GM19035 (cell line): Measurements from ENCODE around the gene VRK1.
"Not testable (repeated sequence)": the region's sequence is repeated elsewhere in the genome, so short reads cannot be mapped to it uniquely, and the experiment has no call there.

Experiments
- ATAC-seq: cut with Tn5 transposase; IDR thresholded peaks from one replicate; pipeline ENCODE4 v1.9.1; 2021; ENCODE audit not compliant: unreplicated experiment

VRK1 gene

GRCh38 chr14:96867634-96868033 is 70.5 kb downstream of the VRK1 start:
- no peak for ATAC-seq

GRCh38 chr14:96874127-96874526 is 76.9 kb downstream of the VRK1 start:
- ATAC-seq: no peak

GRCh38 chr14:96876747-96877146 is 79.6 kb downstream of the VRK1 start:
- no peak for ATAC-seq

- no peak for ATAC-seq
Measured at GRCh38 chr14:96881713-96882112, 84.5 kb downstream of the VRK1 start.

- ATAC-seq: not testable (repeated sequence)
Measured at GRCh38 chr14:96883974-96884373, 86.8 kb downstream of the VRK1 start.

GRCh38 chr14:96888158-96888557 is 91.0 kb downstream of the VRK1 start:
- ATAC-seq: peak; percentile 76

- no peak for ATAC-seq
Measured at GRCh38 chr14:96888593-96888992, 91.4 kb downstream of the VRK1 start.

GRCh38 chr14:96889091-96889490 is 91.9 kb downstream of the VRK1 start:
- no peak for ATAC-seq

- no peak for ATAC-seq
Measured at GRCh38 chr14:96893966-96894622, 96.9 kb downstream of the VRK1 start.

- no peak for ATAC-seq
Measured at GRCh38 chr14:96894966-96895365, 97.8 kb downstream of the VRK1 start.

- peak; percentile 77 for ATAC-seq
Measured at GRCh38 chr14:96895658-96896271, 98.6 kb downstream of the VRK1 start.

GRCh38 chr14:96897184-96897583 is 100.0 kb downstream of the VRK1 start:
- ATAC-seq: no peak

- peak; percentile 92 for ATAC-seq
Measured at GRCh38 chr14:96901227-96901626, 104.0 kb downstream of the VRK1 start.

- ATAC-seq: no peak
Measured at GRCh38 chr14:96902004-96902403, 104.8 kb downstream of the VRK1 start.

GRCh38 chr14:96903444-96904023 is 106.4 kb downstream of the VRK1 start:
- ATAC-seq: no peak

GRCh38 chr14:96904201-96904600 is 107.0 kb downstream of the VRK1 start:
- ATAC-seq: no peak

- no peak for ATAC-seq
Measured at GRCh38 chr14:96905065-96905464, 107.9 kb downstream of the VRK1 start.

GRCh38 chr14:96905825-96906224 is 108.6 kb downstream of the VRK1 start:
- ATAC-seq: no peak

- ATAC-seq: no peak
Measured at GRCh38 chr14:96906434-96906833, 109.3 kb downstream of the VRK1 start.

- no peak for ATAC-seq
Measured at GRCh38 chr14:96909841-96910364, 112.7 kb downstream of the VRK1 start.

GRCh38 chr14:96911499-96912149 is 114.4 kb downstream of the VRK1 start:
- ATAC-seq: no peak
